Thyroid gland (tissue), 4 donors: ENCODE measurements around the gene CDH2. TPM values are rescaled to one million over a fixed set of nuclear protein-coding genes. Genes with fewer than 3 reads are reported as not detected.

ENCODE experiments used
- DNase-seq, 2 donors: peaks; one replicate each; pipeline ENCODE4 v3.0.0-alpha.2; 2019
- H3K27ac ChIP-seq, 3 donors: fragments of 200-600 bp; sonication (generic); 1 replicate in 2 of 3; 2 replicates in 1 of 3; pipeline ENCODE4 v1.5.1; 2016 to 2019; ENCODE audit warnings: mild to moderate bottlenecking in 1 of 3, moderate library complexity in 1 of 3
- H3K27me3 ChIP-seq: fragments of 200-600 bp; sonication (generic); one replicate; pipeline ENCODE4 v1.5.1; 2019
- H3K36me3 ChIP-seq, 2 donors: fragments of 200-600 bp; sonication (generic); one replicate each; pipeline ENCODE4 v1.5.1; 2016 to 2019
- H3K4me1 ChIP-seq, 2 donors: fragments of 200-600 bp; sonication (generic); one replicate each; pipeline ENCODE4 v1.5.1; 2017 to 2019
- H3K4me3 ChIP-seq, 3 donors: fragments of 200-600 bp; sonication (generic); replicated peaks in 1 of 3; 1 replicate in 2 of 3; 2 replicates in 1 of 3; pipeline ENCODE4 v1.5.1; 2016; ENCODE audit warnings: mild to moderate bottlenecking in 1 of 3
- H3K9me3 ChIP-seq: fragments of 200-600 bp; sonication (generic); one replicate; pipeline ENCODE4 v1.5.1; 2017
- CTCF ChIP-seq, 6 experiments: fragments of 200-600 bp in 3 of 6; fragments of 450-650 bp in 3 of 6; sonication (generic) in 3 of 6; IDR thresholded peaks; one replicate each; pipeline ENCODE4 v1.5.1; 2016 to 2019; ENCODE audit warnings: antibody characterized with exemption in 6 of 6, mild to moderate bottlenecking in 2 of 6, inconsistent platforms in 1 of 6, moderate library complexity in 1 of 6
- POLR2A ChIP-seq, 2 donors: fragments of 450-650 bp; IDR thresholded peaks; one replicate each; pipeline ENCODE4 v1.6.1; 2017; ENCODE audit warnings: antibody characterized with exemption in 2 of 2, mild to moderate bottlenecking in 2 of 2, moderate library complexity in 1 of 2
- WGBS, 2 donors: methylation state at CpG; one replicate each; pipeline ENCODE4 v1.1.5; 2017; 5-methylcytosine and 5-hydroxymethylcytosine counted together
- intact Hi-C: fragments of 100-400 bp; cut with DNase I; formaldehyde crosslinking; loops from one replicate; pipeline ENCODE4 v1.15.1; 2023
- total RNA-seq, 4 donors: library from RNA; depleted of rRNA; stranded (reverse); fragments of >200 nt; gene quantifications; one replicate each; pipeline ENCODE4 v1.2.3, GENCODE V29; 2016

CDH2 gene
- total RNA-seq, 4 donors from 2014 or later = 0.78 to 7.9 (median 3.3) TPM

- Histone ChIP-seq H3K27ac (no peak overlapping the region), H3K4me1 (peaks cover 5 to 6% of the 10 kb centered on the region in 2 donors), H3K4me3 (no peak overlapping the region), H3K36me3 (no peaks in the 10 kb centered on the region), H3K27me3 (no peaks in the 10 kb centered on the region), H3K9me3 (no peaks in the 10 kb centered on the region)
- no peak for DNase-seq
- intact Hi-C loops = no loop called here
- WGBS, 2 donors = 82 to 89% methylated on average over 3 of the region's 3 CpGs
- TF ChIP-seq CTCF (IDR thresholded peaks at IDR 0.05) = no peak
- no peak for TF ChIP-seq POLR2A (IDR thresholded peaks at IDR 0.05)
These were observed 51.9 kb downstream of the CDH2 start for GRCh38 chr18:28125051-28125450.

GRCh38 chr18:28124131-28125029 lies 52.5 kb downstream of the CDH2 start:
- Histone ChIP-seq H3K9me3 (no peaks in the 10 kb centered on the region), H3K27me3 (no peaks in the 10 kb centered on the region), H3K27ac (no peak overlapping the region), H3K36me3 (no peaks in the 10 kb centered on the region), H3K4me1 (peaks cover 5 to 6% of the 10 kb centered on the region in 2 donors), H3K4me3 (no peak overlapping the region)
- 61 to 65% methylated on average over 4 of the region's 4 CpGs for WGBS, 2 donors
- DNase-seq = no peak
- TF ChIP-seq POLR2A (IDR thresholded peaks at IDR 0.05) (no peak), CTCF (IDR thresholded peaks at IDR 0.05) (no peak)
- intact Hi-C loops = no loop called here

GRCh38 chr18:28123401-28124030 lies 53.4 kb downstream of the CDH2 start:
- no peak for DNase-seq
- H3K27me3 ChIP-seq = no peaks in the 10 kb centered on the region
- no peak overlapping the region for H3K27ac ChIP-seq
- WGBS, 2 donors = 58 to 75% methylated on average over 3 of the region's 3 CpGs
- H3K4me3 ChIP-seq = no peak overlapping the region
- TF ChIP-seq CTCF (IDR thresholded peaks at IDR 0.05) (no peak), POLR2A (IDR thresholded peaks at IDR 0.05) (no peak)
- no peaks in the 10 kb centered on the region for H3K9me3 ChIP-seq
- H3K36me3 ChIP-seq = no peaks in the 10 kb centered on the region
- peaks cover 5 to 6% of the 10 kb centered on the region in 2 donors for H3K4me1 ChIP-seq
- intact Hi-C loops = no loop called here

GRCh38 chr18:28120828-28121515 lies 56.0 kb downstream of the CDH2 start:
- Histone ChIP-seq H3K9me3 (no peaks in the 10 kb centered on the region), H3K36me3 (no peaks in the 10 kb centered on the region), H3K4me1 (peaks cover 5 to 6% of the 10 kb centered on the region in 2 donors), H3K27ac (no peak overlapping the region), H3K27me3 (no peaks in the 10 kb centered on the region), H3K4me3 (no peak overlapping the region)
- DNase-seq = no peak
- 88 to 94% methylated on average over 2 of the region's 2 CpGs for WGBS, 2 donors
- intact Hi-C loops = no loop called here
- TF ChIP-seq POLR2A (IDR thresholded peaks at IDR 0.05) = no peak

GRCh38 chr18:28116461-28116860 lies 60.5 kb downstream of the CDH2 start:
- H3K27ac ChIP-seq = no peak overlapping the region
- H3K9me3 ChIP-seq = no peaks in the 10 kb centered on the region
- H3K36me3 ChIP-seq = no peaks in the 10 kb centered on the region
- no peak for DNase-seq
- TF ChIP-seq CTCF (IDR thresholded peaks at IDR 0.05) = no peak
- no peak for TF ChIP-seq POLR2A (IDR thresholded peaks at IDR 0.05)
- H3K27me3 ChIP-seq = no peaks in the 10 kb centered on the region
- no peak overlapping the region for H3K4me3 ChIP-seq
- 68 to 78% methylated on average over 1 of the region's 1 CpG for WGBS, 2 donors
- intact Hi-C loops = no loop called here
- peaks cover 0 to 4% of the 10 kb centered on the region in 2 donors for H3K4me1 ChIP-seq
